ENCODE data around the gene GOLGA6D.
A peak's percentile ranks its signal among the peaks of the same experiment; 100 is the strongest.
"Not testable (repeated sequence)": the region's sequence is repeated elsewhere in the genome, so short reads cannot be mapped to it uniquely, and the experiment has no call there.

The GOLGA6D gene

GRCh38 chr15:75282572-75282971 is at the start of gene GOLGA6D:
TSS of gene GOLGA6D (plus strand) at chr15:75282835. CDS start at chr15:75282876, 41 bp downstream.
- DNase-seq (ENCODE audit: low read depth), result not testable (repeated sequence)

- no peak for DNase-seq (ENCODE audit: low read depth)
These were observed 49.0 kb upstream of the GOLGA6D start for GRCh38 chr15:75233504-75234190.

GRCh38 chr15:75234191-75234810 is 48.3 kb upstream of the GOLGA6D start:
- DNase-seq (ENCODE audit: low read depth), result no peak

GRCh38 chr15:75235051-75235673 is 47.5 kb upstream of the GOLGA6D start:
- no peak for DNase-seq (ENCODE audit: low read depth)

GRCh38 chr15:75235760-75236729 is 46.6 kb upstream of the GOLGA6D start:
- no peak for DNase-seq (ENCODE audit: low read depth)

- no peak for DNase-seq (ENCODE audit: low read depth)
These were observed 45.2 kb upstream of the GOLGA6D start for GRCh38 chr15:75237316-75237982.

- no peak for DNase-seq (ENCODE audit: low read depth)
These were observed 44.5 kb upstream of the GOLGA6D start for GRCh38 chr15:75238150-75238549.

GRCh38 chr15:75245741-75246140 is 36.9 kb upstream of the GOLGA6D start:
- DNase-seq (ENCODE audit: low read depth), result not testable (repeated sequence)

- not testable (repeated sequence) for DNase-seq (ENCODE audit: low read depth)
These were observed 33.6 kb upstream of the GOLGA6D start for GRCh38 chr15:75248991-75249390.

- DNase-seq (ENCODE audit: low read depth), result no peak
These were observed 32.9 kb upstream of the GOLGA6D start for GRCh38 chr15:75249726-75250125.

GRCh38 chr15:75251343-75251742 is 31.3 kb upstream of the GOLGA6D start:
- not testable (repeated sequence) for DNase-seq (ENCODE audit: low read depth)

- DNase-seq (ENCODE audit: low read depth), result not testable (repeated sequence)
These were observed 30.4 kb upstream of the GOLGA6D start for GRCh38 chr15:75252285-75252684.

GRCh38 chr15:75258034-75258433 is 24.6 kb upstream of the GOLGA6D start, which contains the start of gene GOLGA6C:
TSS of gene GOLGA6C (plus strand) at chr15:75258334. CDS start at chr15:75258599, 265 bp downstream.
- not testable (repeated sequence) for DNase-seq (ENCODE audit: low read depth)

- not testable (repeated sequence) for DNase-seq (ENCODE audit: low read depth)
These were observed 23.9 kb upstream of the GOLGA6D start for GRCh38 chr15:75258620-75259343.

GRCh38 chr15:75259873-75260272 is 22.8 kb upstream of the GOLGA6D start:
- DNase-seq (ENCODE audit: low read depth), result not testable (repeated sequence)

- DNase-seq (ENCODE audit: low read depth), result not testable (repeated sequence)
These were observed 8.8 kb upstream of the GOLGA6D start for GRCh38 chr15:75273751-75274359.

- peak; percentile 14 for DNase-seq (ENCODE audit: low read depth)
These were observed 8.0 kb upstream of the GOLGA6D start for GRCh38 chr15:75274509-75275107.

- peak; percentile 6 for DNase-seq (ENCODE audit: low read depth)
These were observed 7.0 kb upstream of the GOLGA6D start for GRCh38 chr15:75275617-75276016.

GRCh38 chr15:75278497-75278896 is 4.1 kb upstream of the GOLGA6D start:
- DNase-seq (ENCODE audit: low read depth), result peak; percentile 0

GRCh38 chr15:75284152-75284551 is 1.5 kb downstream of the GOLGA6D start:
- DNase-seq (ENCODE audit: low read depth), result not testable (repeated sequence)
